Memory B cell (primary cell): Measurements from ENCODE around the gene MAST4.

ENCODE experiments used
- ATAC-seq: fragments of 150-1000 bp; cut with Tn5 transposase; 2 replicates; pipeline ENCODE4 v1.10.0; 2021; ENCODE audit warnings: low read depth, mild to moderate bottlenecking, moderate library complexity
- DNase-seq, 2 donors: peaks; one replicate each; pipeline ENCODE4 v3.0.0; 2022; ENCODE audit warnings: low spot score in 2 of 2
- H3K27ac Mint-ChIP-seq: one replicate; pipeline ENCODE4 v1.8.0; 2022; ENCODE audit warnings: mild to moderate bottlenecking, moderate library complexity, mixed read lengths
- H3K27me3 Mint-ChIP-seq: one replicate; pipeline ENCODE4 v1.8.0; 2022; ENCODE audit warnings: mixed read lengths
- H3K36me3 Mint-ChIP-seq: one replicate; pipeline ENCODE4 v1.8.0; 2022; ENCODE audit warnings: mild to moderate bottlenecking, mixed read lengths
- H3K4me1 Mint-ChIP-seq: one replicate; pipeline ENCODE4 v1.8.0; 2022; ENCODE audit warnings: mixed read lengths
- H3K4me3 Mint-ChIP-seq: one replicate; pipeline ENCODE4 v1.8.0; 2022; ENCODE audit warnings: mild to moderate bottlenecking, moderate library complexity, mixed read lengths
- H3K9me3 Mint-ChIP-seq: one replicate; pipeline ENCODE4 v1.8.0; 2022; ENCODE audit warnings: mixed read lengths

Gene MAST4

GRCh38 chr5:66860199-66860975 lies 264.2 kb downstream of the MAST4 start:
- Mint-ChIP-seq H3K4me3 (no peak overlapping the region), H3K27ac (no peak overlapping the region), H3K9me3 (no peaks in the 10 kb centered on the region), H3K4me1 (peaks cover 6% of the 10 kb centered on the region), H3K27me3 (peaks cover 2% of the 10 kb centered on the region), H3K36me3 (peaks cover 2% of the 10 kb centered on the region)
- DNase-seq (no peak), ATAC-seq (no peak)

DNA sequence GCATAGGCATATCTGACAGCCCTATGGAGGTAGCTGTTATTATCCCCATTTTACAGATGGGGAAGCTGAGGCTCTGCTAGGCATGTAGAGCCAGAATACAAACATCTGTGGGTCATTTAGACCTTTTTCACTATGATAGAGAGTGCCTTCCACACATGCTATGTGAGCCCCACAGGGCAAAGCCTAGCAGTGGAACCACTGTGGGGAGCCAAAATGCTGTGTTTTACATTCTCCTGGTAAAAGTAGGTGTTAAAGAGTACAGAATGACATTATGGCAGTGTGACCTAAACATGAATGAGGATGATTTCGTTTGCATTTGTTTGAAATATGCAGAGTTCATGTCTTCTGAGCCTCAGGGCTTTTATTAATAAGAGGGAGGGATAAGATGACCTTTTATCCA lies 265.2 kb downstream of the MAST4 start:
- no peak for ATAC-seq
- Mint-ChIP-seq H3K4me3 (no peak overlapping the region), H3K27ac (no peak overlapping the region), H3K36me3 (peaks cover 2% of the 10 kb centered on the region), H3K4me1 (peaks cover 6% of the 10 kb centered on the region), H3K9me3 (no peaks in the 10 kb centered on the region), H3K27me3 (peaks cover 2% of the 10 kb centered on the region)
- DNase-seq, result no peak

DNA sequence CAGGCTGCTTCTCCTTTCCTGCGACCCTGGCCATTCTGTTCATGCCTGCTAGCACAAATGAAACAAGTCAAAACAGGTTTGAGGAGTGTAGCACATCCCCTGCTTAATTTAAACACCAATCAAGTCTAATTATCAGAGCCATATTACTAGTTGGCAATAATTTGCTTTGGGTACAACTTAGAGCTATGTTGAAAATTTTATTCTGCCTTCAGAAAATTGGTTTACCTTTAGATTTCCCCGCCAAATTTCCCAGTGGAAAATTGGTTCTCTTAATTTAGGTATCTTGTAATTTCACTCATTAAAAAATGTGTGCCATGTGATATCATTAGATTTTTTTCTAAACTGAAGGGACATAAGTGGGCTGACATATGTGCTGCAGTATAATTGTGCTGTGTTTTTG lies 265.8 kb downstream of the MAST4 start:
- no peak overlapping the region for H3K27ac Mint-ChIP-seq
- peaks cover 6% of the 10 kb centered on the region for H3K4me1 Mint-ChIP-seq
- no peak for ATAC-seq

DNA sequence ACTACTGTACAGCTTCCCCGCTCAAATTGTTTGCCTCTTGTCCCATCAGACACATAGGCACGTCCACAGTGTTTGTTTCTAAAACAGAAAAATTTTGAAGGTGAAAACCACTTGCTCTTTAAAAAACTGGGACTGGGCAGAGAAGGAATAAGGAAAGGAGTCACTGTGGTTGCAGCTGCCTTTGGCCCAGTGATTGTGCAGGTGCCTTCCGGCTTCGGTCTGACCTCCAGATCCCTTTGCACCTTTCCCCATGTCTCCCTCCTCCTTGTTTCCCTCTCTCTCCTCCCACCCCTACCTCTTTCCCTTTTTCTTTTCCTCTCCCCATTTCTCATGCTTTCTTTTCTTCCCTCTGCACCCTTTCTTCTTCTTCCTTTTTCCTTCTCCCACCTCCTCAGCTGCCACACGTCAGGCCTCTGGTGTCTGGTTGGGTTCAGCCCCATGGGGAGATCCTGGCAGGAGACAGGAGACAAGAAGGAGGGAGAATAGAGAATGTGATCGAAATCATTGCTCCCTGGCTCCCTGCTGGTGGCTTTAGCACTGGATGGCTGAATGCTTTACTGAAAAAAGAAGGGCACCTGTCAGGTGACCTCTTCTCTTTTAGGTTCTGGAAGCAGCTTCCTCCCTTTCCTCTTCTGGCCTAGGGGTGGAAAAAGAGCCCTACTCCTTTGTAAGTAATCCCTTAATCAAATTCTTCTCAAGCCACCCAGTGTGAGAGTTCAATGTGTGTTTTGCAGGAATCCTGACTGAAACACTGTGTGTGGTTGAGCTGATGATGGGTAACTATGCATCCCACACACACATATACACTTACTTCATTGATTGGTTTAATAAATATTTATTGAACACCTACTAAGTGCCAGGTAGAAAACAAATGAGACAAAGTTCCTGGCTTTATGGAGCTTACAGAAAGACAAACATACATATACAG lies 267.3 kb downstream of the MAST4 start:
- no peaks in the 10 kb centered on the region for H3K9me3 Mint-ChIP-seq
- ATAC-seq (no peak), DNase-seq (no peak)
- peaks cover 11% of the 10 kb centered on the region for H3K4me1 Mint-ChIP-seq
- peaks cover 2% of the 10 kb centered on the region for H3K27me3 Mint-ChIP-seq
- peaks cover 2% of the 10 kb centered on the region for H3K36me3 Mint-ChIP-seq
- no peak overlapping the region for H3K4me3 Mint-ChIP-seq
- H3K27ac Mint-ChIP-seq, result no peak overlapping the region

More for the DNA sequence above, 265.8 kb downstream of the MAST4 start:
- peaks cover 2% of the 10 kb centered on the region for H3K27me3 Mint-ChIP-seq
- H3K4me3 Mint-ChIP-seq, result no peak overlapping the region
- no peak for DNase-seq
- no peaks in the 10 kb centered on the region for H3K9me3 Mint-ChIP-seq
- H3K36me3 Mint-ChIP-seq, result peaks cover 2% of the 10 kb centered on the region

DNA sequence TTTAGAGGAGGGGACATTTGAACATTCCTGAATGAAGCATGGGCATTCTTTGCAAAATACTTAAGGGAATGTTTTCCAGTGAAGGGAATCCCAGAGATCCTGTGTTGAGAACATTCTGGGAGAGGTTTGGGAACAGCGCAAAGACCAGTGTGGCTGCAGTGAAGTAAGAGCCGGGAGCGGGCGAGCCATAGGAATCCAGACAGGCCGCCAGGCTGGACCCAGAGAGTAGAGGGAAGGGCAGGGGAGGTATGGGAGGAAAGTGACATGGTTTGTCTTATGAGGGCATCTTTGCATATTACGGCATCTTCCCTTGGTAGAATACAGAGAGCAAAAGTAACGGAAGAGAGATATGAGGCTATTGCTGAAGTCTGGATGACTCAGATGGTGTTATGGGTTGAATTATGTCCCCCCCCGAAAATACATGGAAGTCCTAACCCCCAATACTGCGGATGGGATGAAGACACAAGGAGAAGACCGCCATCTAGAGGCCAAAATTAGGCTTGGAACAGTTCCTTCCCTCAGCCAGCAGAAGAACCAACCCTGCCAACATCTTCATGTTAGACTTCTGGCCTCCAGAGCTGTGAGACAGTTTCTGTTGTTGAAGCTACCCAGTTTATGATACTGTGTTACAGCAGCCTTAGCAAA lies 268.2 kb downstream of the MAST4 start:
- DNase-seq, result no peak
- Mint-ChIP-seq H3K4me3 (no peak overlapping the region), H3K27ac (no peak overlapping the region), H3K27me3 (peaks cover 2% of the 10 kb centered on the region), H3K9me3 (no peaks in the 10 kb centered on the region), H3K36me3 (peaks cover 2% of the 10 kb centered on the region), H3K4me1 (peaks cover 11% of the 10 kb centered on the region)
- ATAC-seq, result peak; percentile 35

DNA sequence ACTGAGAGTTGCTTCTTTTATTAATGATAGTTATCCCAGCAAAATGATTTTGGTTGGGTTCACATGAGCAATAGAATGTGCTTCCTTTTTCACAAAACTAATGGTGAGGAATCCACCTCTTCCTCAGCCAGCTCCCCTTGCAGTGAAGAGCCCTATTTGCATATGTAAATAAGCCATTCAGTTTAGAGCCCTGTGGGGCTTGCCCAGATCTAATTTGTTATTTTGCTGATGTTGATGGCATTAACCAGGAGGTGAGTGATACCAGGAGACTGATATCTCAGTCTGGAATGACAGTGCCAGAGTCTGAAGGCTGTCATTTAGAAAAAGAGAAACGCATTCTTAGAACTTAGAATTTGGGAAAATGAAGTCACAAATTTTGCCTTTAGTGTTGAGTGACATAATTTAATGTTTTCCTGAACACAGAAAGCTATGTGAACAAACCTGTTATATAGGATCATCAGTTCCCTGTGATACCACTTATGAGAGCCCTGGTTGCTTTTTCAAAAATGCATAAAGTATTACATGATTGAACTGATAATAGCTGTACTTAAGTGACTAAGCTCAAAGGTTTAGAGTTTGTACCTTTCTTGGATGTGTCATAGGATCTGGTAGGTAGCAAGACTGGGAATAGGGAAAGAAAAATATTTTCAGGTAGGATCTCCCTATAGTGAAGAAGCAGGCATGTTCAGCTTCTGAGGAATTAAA lies 271.6 kb downstream of the MAST4 start:
- H3K9me3 Mint-ChIP-seq, result no peaks in the 10 kb centered on the region
- no peak overlapping the region for H3K4me3 Mint-ChIP-seq
- DNase-seq (no peak), ATAC-seq (peak; percentile 54)
- peaks cover 2% of the 10 kb centered on the region for H3K36me3 Mint-ChIP-seq
- peaks cover 8% of the 10 kb centered on the region for H3K4me1 Mint-ChIP-seq
- no peak overlapping the region for H3K27ac Mint-ChIP-seq
- peaks cover 2% of the 10 kb centered on the region for H3K27me3 Mint-ChIP-seq

- ATAC-seq (no peak), DNase-seq (no peak)
- Mint-ChIP-seq H3K27ac (no peak overlapping the region), H3K27me3 (no peaks in the 10 kb centered on the region), H3K9me3 (no peaks in the 10 kb centered on the region), H3K4me3 (no peak overlapping the region), H3K4me1 (peaks cover 5% of the 10 kb centered on the region), H3K36me3 (no peaks in the 10 kb centered on the region)
Observed at GRCh38 chr5:66869347-66869746, 273.2 kb downstream of the MAST4 start.

- Mint-ChIP-seq H3K36me3 (no peaks in the 10 kb centered on the region), H3K4me1 (peaks cover 4% of the 10 kb centered on the region), H3K27me3 (no peaks in the 10 kb centered on the region), H3K27ac (no peak overlapping the region), H3K9me3 (no peaks in the 10 kb centered on the region), H3K4me3 (no peak overlapping the region)
- DNase-seq (no peak), ATAC-seq (no peak)
Observed at GRCh38 chr5:66870708-66871107, 274.5 kb downstream of the MAST4 start.

- ATAC-seq, result no peak
- Mint-ChIP-seq H3K4me1 (peaks cover 4% of the 10 kb centered on the region), H3K27me3 (no peaks in the 10 kb centered on the region), H3K4me3 (no peak overlapping the region), H3K9me3 (no peaks in the 10 kb centered on the region), H3K36me3 (no peaks in the 10 kb centered on the region), H3K27ac (no peak overlapping the region)
- DNase-seq, result no peak
Observed at GRCh38 chr5:66871651-66872050, 275.5 kb downstream of the MAST4 start.

- H3K27ac Mint-ChIP-seq, result no peak overlapping the region
- H3K36me3 Mint-ChIP-seq, result peaks cover 2% of the 10 kb centered on the region
- ATAC-seq (no peak), DNase-seq (no peak)
- peaks cover under 1% of the 10 kb centered on the region for H3K4me1 Mint-ChIP-seq
- no peaks in the 10 kb centered on the region for H3K9me3 Mint-ChIP-seq
- H3K27me3 Mint-ChIP-seq, result no peaks in the 10 kb centered on the region
- H3K4me3 Mint-ChIP-seq, result no peak overlapping the region
Observed at GRCh38 chr5:66872736-66873331, 276.6 kb downstream of the MAST4 start.

GRCh38 chr5:66874004-66874403 lies 277.8 kb downstream of the MAST4 start:
- no peak for DNase-seq
- no peak overlapping the region for H3K27ac Mint-ChIP-seq
- ATAC-seq, result no peak
- H3K4me1 Mint-ChIP-seq, result no peaks in the 10 kb centered on the region
- H3K4me3 Mint-ChIP-seq, result no peak overlapping the region
- H3K36me3 Mint-ChIP-seq, result peaks cover 2% of the 10 kb centered on the region
- no peaks in the 10 kb centered on the region for H3K9me3 Mint-ChIP-seq
- no peaks in the 10 kb centered on the region for H3K27me3 Mint-ChIP-seq

- Mint-ChIP-seq H3K36me3 (peaks cover 2% of the 10 kb centered on the region), H3K27ac (no peak overlapping the region), H3K27me3 (no peaks in the 10 kb centered on the region), H3K9me3 (no peaks in the 10 kb centered on the region), H3K4me1 (no peaks in the 10 kb centered on the region), H3K4me3 (no peak overlapping the region)
- ATAC-seq (peak; percentile 29), DNase-seq (no peak)
Observed at GRCh38 chr5:66875315-66875714, 279.1 kb downstream of the MAST4 start.

DNA sequence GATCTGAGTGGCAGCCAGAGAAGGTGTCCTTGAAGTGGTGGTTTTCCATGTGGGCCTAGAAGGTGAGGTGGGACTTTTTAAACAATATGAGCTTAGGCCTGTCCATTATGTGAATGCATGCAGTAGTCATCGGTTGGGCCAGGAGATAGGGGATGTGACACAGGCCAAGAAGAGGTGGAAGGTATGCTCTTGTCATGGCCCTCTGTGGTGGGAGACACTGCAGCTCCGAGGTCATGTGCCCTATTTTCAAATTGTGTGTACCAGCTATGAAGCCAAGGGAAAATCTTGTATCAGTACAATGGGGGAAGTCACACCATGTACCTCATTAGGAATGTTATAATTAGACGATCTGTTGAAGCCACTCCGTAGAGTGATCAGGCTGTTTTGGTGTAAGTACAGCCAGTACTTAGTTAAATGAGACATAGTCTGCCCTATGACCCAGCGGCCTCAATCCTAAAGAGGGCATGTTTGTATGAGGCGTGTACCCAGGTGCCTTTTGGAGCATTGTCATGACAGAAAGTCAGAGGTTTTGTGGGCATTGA lies 280.1 kb downstream of the MAST4 start:
- Mint-ChIP-seq H3K4me1 (no peaks in the 10 kb centered on the region), H3K36me3 (peaks cover 2% of the 10 kb centered on the region), H3K4me3 (no peak overlapping the region), H3K27me3 (no peaks in the 10 kb centered on the region), H3K27ac (no peak overlapping the region), H3K9me3 (no peaks in the 10 kb centered on the region)
- ATAC-seq, result no peak
- DNase-seq, result no peak
